C4-2B (cell line): ENCODE measurements around the gene PRR36.

ENCODE experiments used
- H3K27ac ChIP-seq: fragments of 450-650 bp; 2 replicates; pipeline ENCODE4 v1.5.1; 2017
- CTCF ChIP-seq: fragments of 450-650 bp; conservative IDR thresholded peaks from 2 replicates; pipeline ENCODE4 v1.5.1; 2017; ENCODE audit warnings: mild to moderate bottlenecking
- ZFX ChIP-seq: fragments of 450-650 bp; IDR thresholded peaks from 2 replicates; pipeline ENCODE4 v1.6.1; 2017

PRR36 gene

GRCh38 chr19:7900931-7901330 lies 26.7 kb upstream of the PRR36 start:
- H3K27ac ChIP-seq = no peak overlapping the region
- TF ChIP-seq ZFX (no peak), CTCF (no peak)

- H3K27ac ChIP-seq = no peak overlapping the region
- TF ChIP-seq ZFX (no peak), CTCF (no peak)
These were observed 26.2 kb upstream of the PRR36 start for GRCh38 chr19:7900401-7900870.

GRCh38 chr19:7899751-7900378 lies 25.7 kb upstream of the PRR36 start:
- H3K27ac ChIP-seq = no peak overlapping the region
- TF ChIP-seq ZFX (no peak), CTCF (no peak)

GRCh38 chr19:7898967-7899366 lies 24.8 kb upstream of the PRR36 start:
- TF ChIP-seq ZFX (no peak), CTCF (no peak)
- H3K27ac ChIP-seq = no peak overlapping the region

GRCh38 chr19:7897292-7897691 lies 23.1 kb upstream of the PRR36 start:
- no peak overlapping the region for H3K27ac ChIP-seq

GRCh38 chr19:7895565-7895964 lies 21.4 kb upstream of the PRR36 start:
- peak overlapping the region; percentile 78 for H3K27ac ChIP-seq
- TF ChIP-seq ZFX = no peak
- TF ChIP-seq CTCF = no peak

More at GRCh38 chr19:7897292-7897691, 23.1 kb upstream of the PRR36 start:
- no peak for TF ChIP-seq ZFX
- no peak for TF ChIP-seq CTCF

- H3K27ac ChIP-seq = peak overlapping the region; percentile 78
- no peak for TF ChIP-seq ZFX
These were observed 20.6 kb upstream of the PRR36 start for GRCh38 chr19:7894612-7895309.

GRCh38 chr19:7893362-7894101 lies 19.3 kb upstream of the PRR36 start:
- peak overlapping the region; percentile 78 for H3K27ac ChIP-seq
